Fibroblast of the aortic adventitia (primary cell): ENCODE results near the gene SSR2. TPM values are rescaled to one million over a fixed set of nuclear protein-coding genes. Genes with fewer than 3 reads are reported as not detected.

Experiments
- DNase-seq: peaks from one replicate; pipeline ENCODE4 v3.0.0-alpha.2; 2010; ENCODE audit warnings: low read depth
- H3K4me3 ChIP-seq: 2 replicates; pipeline ENCODE4 v1.5.1; 2011; ENCODE audit warnings: low read depth, mild to moderate bottlenecking, control low read depth, low read length, moderate library complexity
- CTCF ChIP-seq: IDR thresholded peaks from 2 replicates; pipeline ENCODE4 v1.5.1; 2011; ENCODE audit warnings: mild to moderate bottlenecking, low read length, control low read depth, inconsistent platforms; ENCODE audit not compliant: insufficient read depth
- total RNA-seq: library from RNA; depleted of rRNA; stranded (reverse); fragments of >200 nt; gene quantifications from 2 replicates; pipeline ENCODE4 v1.2.3, GENCODE V29; 2012; ENCODE audit warnings: low replicate concordance

Gene SSR2
- total RNA-seq, 1 donor = 472 TPM

- TF ChIP-seq CTCF = no peak
- DNase-seq = no peak
Observed at GRCh38 chr1:156004843-156005584, 15.7 kb downstream of the SSR2 start.

GRCh38 chr1:156003923-156004188, 16.9 kb downstream of the SSR2 start:
- no peak overlapping the region for H3K4me3 ChIP-seq
- TF ChIP-seq CTCF = no peak
- no peak for DNase-seq

More at GRCh38 chr1:156004843-156005584, 15.7 kb downstream of the SSR2 start:
- H3K4me3 ChIP-seq = no peak overlapping the region

DNA sequence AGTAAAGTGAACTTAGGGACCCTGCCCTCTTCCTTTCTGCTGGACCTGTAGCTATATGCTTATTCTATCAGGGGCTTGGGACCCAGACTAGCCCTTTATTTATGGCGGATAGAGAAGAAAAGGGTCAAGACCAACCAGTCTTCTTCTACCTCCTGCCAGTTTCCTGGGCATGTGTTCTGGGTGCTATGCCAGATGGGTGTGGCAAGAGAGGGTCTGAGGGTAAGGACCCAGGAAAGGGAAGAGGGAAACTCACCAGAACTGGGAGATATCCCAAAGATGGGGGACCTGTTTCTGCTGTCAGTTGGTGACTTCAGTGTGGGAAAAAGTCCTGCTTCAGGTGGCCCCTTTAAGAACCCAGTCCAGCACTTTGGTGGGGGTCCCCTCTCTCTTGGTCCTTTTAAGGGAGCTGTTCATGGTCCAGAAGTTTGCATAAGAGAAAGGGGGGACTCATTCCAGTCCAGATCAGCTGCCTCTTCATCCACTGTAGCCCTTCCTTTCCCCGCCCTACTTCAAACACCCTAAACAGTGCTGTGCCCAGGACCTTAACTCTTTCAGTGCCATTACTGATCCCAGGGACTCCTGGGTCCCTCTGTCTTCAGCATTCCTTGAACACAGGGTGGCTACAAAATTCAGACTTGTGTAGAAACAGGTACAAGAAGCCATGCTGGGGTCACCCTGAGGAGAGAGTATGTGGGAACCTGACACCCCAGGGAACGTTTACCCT, 18.4 kb downstream of the SSR2 start:
- no peak overlapping the region for H3K4me3 ChIP-seq
- TF ChIP-seq CTCF = no peak
- DNase-seq = no peak

GRCh38 chr1:156001662-156002171, 19.0 kb downstream of the SSR2 start:
- peak; percentile 17 for TF ChIP-seq CTCF
- DNase-seq = peak; percentile 44
- H3K4me3 ChIP-seq = no peak overlapping the region

DNA sequence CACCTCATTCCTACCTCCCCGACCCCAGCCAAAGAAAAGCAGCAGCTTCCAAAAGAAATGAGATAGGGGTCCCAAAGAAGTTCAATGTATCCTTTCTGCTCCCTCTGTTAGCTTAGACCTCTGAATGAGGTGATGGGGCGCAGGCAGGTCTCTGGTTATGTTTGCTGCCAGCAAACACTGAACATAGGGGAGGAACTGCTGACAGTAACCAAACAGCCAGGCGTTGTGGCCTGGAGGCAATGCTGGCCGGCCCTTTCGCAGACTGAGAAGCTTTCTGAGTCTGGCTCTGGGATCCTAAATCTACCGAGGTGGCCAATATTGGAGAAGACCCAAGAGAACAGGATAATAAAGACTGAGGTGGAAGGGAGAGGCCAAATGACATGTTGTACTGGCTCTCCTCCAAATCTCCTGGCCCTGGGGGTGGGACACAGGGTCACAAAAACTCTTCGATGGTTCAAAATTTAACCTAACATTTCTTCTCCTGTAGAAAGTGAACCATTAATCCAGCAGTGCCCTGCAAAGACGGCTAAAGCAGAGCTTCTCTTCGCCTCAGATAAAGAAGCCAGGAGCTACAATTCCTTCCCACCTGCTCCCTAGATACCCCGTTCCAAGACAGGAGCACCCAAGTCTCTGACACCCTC, 19.6 kb downstream of the SSR2 start:
- no peak for TF ChIP-seq CTCF

DNA sequence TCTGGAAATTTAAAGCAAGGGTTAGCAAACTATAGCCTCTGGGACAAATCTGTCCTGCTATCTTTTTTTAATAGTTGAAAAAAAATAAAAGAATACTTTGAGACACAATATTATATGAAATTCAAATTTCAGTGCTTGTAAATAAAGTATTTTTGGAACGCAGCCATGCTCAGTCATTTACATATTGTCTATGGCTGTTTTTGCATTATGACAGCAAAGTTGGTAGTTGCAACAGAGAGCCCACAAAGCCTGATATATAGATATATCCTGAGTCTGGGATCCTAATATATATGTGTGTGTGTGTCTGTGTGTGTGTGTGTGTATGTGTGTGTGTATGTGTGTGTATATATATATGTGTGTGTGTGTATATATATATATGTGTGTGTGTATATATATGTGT, 20.8 kb downstream of the SSR2 start:
- no peak for DNase-seq
- no peak overlapping the region for H3K4me3 ChIP-seq
- TF ChIP-seq CTCF = no peak

More for the DNA sequence above, 19.6 kb downstream of the SSR2 start:
- no peak overlapping the region for H3K4me3 ChIP-seq
- DNase-seq = no peak
